Neural progenitor cell (in vitro differentiated cells): ENCODE measurements around the gene FBXW11. TPM values are rescaled to one million over a fixed set of nuclear protein-coding genes. Genes with fewer than 3 reads are reported as not detected.

ENCODE experiments used
- DNase-seq: peaks from one replicate; pipeline ENCODE4 v3.0.0-alpha.2; 2016; ENCODE audit warnings: low spot score
- H2AFZ ChIP-seq: fragments of 200-600 bp; sonication (generic); replicated peaks from 2 replicates; pipeline ENCODE4 v1.6.1; 2016; ENCODE audit warnings: antibody characterized with exemption
- H3F3A ChIP-seq: fragments of 200-600 bp; sonication (generic); 2 replicates; pipeline ENCODE4 v1.6.1; 2016; ENCODE audit warnings: antibody characterized with exemption, low read depth
- H3K27ac ChIP-seq: fragments of 200-600 bp; sonication (generic); 2 replicates; pipeline ENCODE4 v1.5.1; 2016; ENCODE audit warnings: mild to moderate bottlenecking
- H3K27me3 ChIP-seq: fragments of 200-600 bp; sonication (generic); 2 replicates; pipeline ENCODE4 v1.6.1; 2016; ENCODE audit warnings: mild to moderate bottlenecking, moderate library complexity
- H3K36me3 ChIP-seq: fragments of 200-600 bp; sonication (generic); 2 replicates; pipeline ENCODE4 v1.5.1; 2016
- H3K4me1 ChIP-seq: fragments of 200-600 bp; sonication (generic); 2 replicates; pipeline ENCODE4 v1.6.1; 2016; ENCODE audit warnings: mixed run types
- H3K4me2 ChIP-seq: fragments of 200-600 bp; sonication (generic); 2 replicates; pipeline ENCODE4 v1.6.1; 2016
- H3K4me3 ChIP-seq: fragments of 200-600 bp; sonication (generic); 2 replicates; pipeline ENCODE4 v1.5.1; 2016
- H3K79me2 ChIP-seq: fragments of 200-600 bp; sonication (generic); 2 replicates; pipeline ENCODE4 v1.6.1; 2016; ENCODE audit warnings: low read depth
- H3K9ac ChIP-seq: fragments of 200-600 bp; sonication (generic); 2 replicates; pipeline ENCODE4 v1.6.1; 2016
- H3K9me3 ChIP-seq: fragments of 200-600 bp; sonication (generic); 2 replicates; pipeline ENCODE4 v1.5.1; 2016; ENCODE audit warnings: low read depth
- H4K20me1 ChIP-seq: fragments of 200-600 bp; sonication (generic); 2 replicates; pipeline ENCODE4 v1.6.1; 2016; ENCODE audit warnings: low read depth
- H3K27ac Mint-ChIP-seq: 3 replicates; pipeline ENCODE4 v1.8.0; 2021; ENCODE audit warnings: mixed read lengths
- H3K27me3 Mint-ChIP-seq: 2 replicates; pipeline ENCODE4 v1.8.0; 2022; ENCODE audit warnings: low read depth, mild to moderate bottlenecking, inconsistent platforms, moderate library complexity, mixed read lengths; ENCODE audit not compliant: insufficient read depth
- H3K36me3 Mint-ChIP-seq: 3 replicates; pipeline ENCODE4 v1.8.0; 2021; ENCODE audit warnings: mixed read lengths
- H3K4me1 Mint-ChIP-seq: 3 replicates; pipeline ENCODE4 v1.8.0; 2021; ENCODE audit warnings: mixed read lengths
- H3K4me3 Mint-ChIP-seq: 3 replicates; pipeline ENCODE4 v1.8.0; 2021; ENCODE audit warnings: mild to moderate bottlenecking, moderate library complexity, mixed read lengths
- H3K9me3 Mint-ChIP-seq: 3 replicates; pipeline ENCODE4 v1.8.0; 2020; ENCODE audit warnings: mixed read lengths
- CTCF ChIP-seq: fragments of 200-600 bp; sonication (generic); IDR thresholded peaks from 2 replicates; pipeline ENCODE4 v1.5.1; 2017; ENCODE audit warnings: antibody characterized with exemption, mild to moderate bottlenecking
- EZH2 ChIP-seq: fragments of 200-600 bp; sonication (generic); IDR thresholded peaks from 2 replicates; pipeline ENCODE4 v1.6.1; 2017; ENCODE audit warnings: antibody characterized with exemption, mild to moderate bottlenecking, moderate library complexity
- EZH2phosphoT487 ChIP-seq: fragments of 200-600 bp; sonication (generic); IDR thresholded peaks from 2 replicates; pipeline ENCODE4 v1.6.1; 2017; ENCODE audit warnings: antibody characterized with exemption
- total RNA-seq: library from RNA; depleted of rRNA; stranded (reverse); fragments of >200 nt; gene quantifications from 2 replicates; pipeline ENCODE4 v1.2.3, GENCODE V29; 2015; ENCODE audit warnings: low replicate concordance

Gene FBXW11
- total RNA-seq, 1 donor from 2014 or later: 79.1 TPM

- Histone ChIP-seq H3K36me3 (no peaks in the 10 kb centered on the region), H2AFZ (no peak overlapping the region), H3K27ac (no peak overlapping the region), H3K79me2 (no peaks in the 10 kb centered on the region), H3K9me3 (no peaks in the 10 kb centered on the region), H3K4me3 (no peak overlapping the region), H3K4me1 (no peaks in the 10 kb centered on the region), H3K4me2 (no peak overlapping the region), H3F3A (no peaks in the 10 kb centered on the region), H3K27me3 (no peaks in the 10 kb centered on the region), H3K9ac (no peak overlapping the region), H4K20me1 (no peaks in the 10 kb centered on the region)
- Mint-ChIP-seq H3K4me3 (no peak overlapping the region), H3K27ac (no peak overlapping the region), H3K27me3 (no peaks in the 10 kb centered on the region), H3K9me3 (no peaks in the 10 kb centered on the region), H3K4me1 (no peaks in the 10 kb centered on the region), H3K36me3 (no peaks in the 10 kb centered on the region)
- TF ChIP-seq EZH2phosphoT487 (no peak), EZH2 (no peak), CTCF (no peak)
- DNase-seq: no peak
Observed at GRCh38 chr5:171813813-171814490, 192.5 kb downstream of the FBXW11 start.

DNA sequence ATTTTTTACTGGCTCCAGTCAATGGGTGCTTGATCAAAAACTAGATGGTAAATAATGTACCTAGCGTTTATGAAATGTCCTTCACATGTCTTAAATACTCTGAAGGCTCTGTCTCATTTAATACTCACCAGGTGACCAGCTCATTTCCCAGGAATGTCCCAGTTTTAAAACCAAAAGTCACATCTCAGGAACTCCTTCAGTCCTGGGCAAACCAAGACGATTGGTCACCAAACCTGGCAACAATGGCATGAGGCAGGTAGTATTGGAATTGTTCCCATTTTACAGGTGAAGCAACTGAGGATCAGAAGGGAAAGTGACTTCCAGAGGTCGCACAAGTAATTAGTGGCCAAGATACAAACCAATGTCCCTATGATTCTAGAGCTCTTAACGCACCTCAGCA lies 193.2 kb downstream of the FBXW11 start:
- Histone ChIP-seq H3F3A (no peaks in the 10 kb centered on the region), H3K79me2 (no peaks in the 10 kb centered on the region), H3K36me3 (no peaks in the 10 kb centered on the region), H3K4me3 (no peak overlapping the region), H3K9ac (no peak overlapping the region), H4K20me1 (no peaks in the 10 kb centered on the region), H3K27me3 (peaks cover 1% of the 10 kb centered on the region), H3K27ac (no peak overlapping the region), H3K9me3 (no peaks in the 10 kb centered on the region), H2AFZ (no peak overlapping the region), H3K4me1 (no peaks in the 10 kb centered on the region), H3K4me2 (no peak overlapping the region)
- H3K9me3 Mint-ChIP-seq: no peaks in the 10 kb centered on the region
- H3K27me3 Mint-ChIP-seq: no peaks in the 10 kb centered on the region
- TF ChIP-seq CTCF: no peak
- TF ChIP-seq EZH2phosphoT487: no peak
- no peak for TF ChIP-seq EZH2
- H3K4me1 Mint-ChIP-seq: no peaks in the 10 kb centered on the region
- no peak overlapping the region for H3K27ac Mint-ChIP-seq
- H3K36me3 Mint-ChIP-seq: no peaks in the 10 kb centered on the region
- no peak for DNase-seq
- H3K4me3 Mint-ChIP-seq: no peak overlapping the region

Other genes with a start within 250 kb of the FBXW11 start
- gene SMIM23, start 220.8 kb downstream of the FBXW11 start, total RNA-seq: not detected in 2 replicates
- 4.4 and 10.5 TPM in 2 replicates for gene STK10, start 181.6 kb upstream of the FBXW11 start, total RNA-seq
- not detected in 2 replicates for gene EFCAB9, start 187.5 kb upstream of the FBXW11 start, total RNA-seq